Stimulated activated CD4-positive, alpha-beta T cell treated with anti-CD3 and anti-CD28 coated beads, Interleukin-15, amount 100 ng/mL, for 1 hour (primary cell): Measurements from ENCODE around the gene GSPT1.

Experiments used
- DNase-seq, 2 donors: peaks; one replicate each; pipeline ENCODE4 v3.0.0-alpha.2; 2020; ENCODE audit warnings: low read depth in 1 of 2, low spot score in 1 of 2

GSPT1 gene

DNA sequence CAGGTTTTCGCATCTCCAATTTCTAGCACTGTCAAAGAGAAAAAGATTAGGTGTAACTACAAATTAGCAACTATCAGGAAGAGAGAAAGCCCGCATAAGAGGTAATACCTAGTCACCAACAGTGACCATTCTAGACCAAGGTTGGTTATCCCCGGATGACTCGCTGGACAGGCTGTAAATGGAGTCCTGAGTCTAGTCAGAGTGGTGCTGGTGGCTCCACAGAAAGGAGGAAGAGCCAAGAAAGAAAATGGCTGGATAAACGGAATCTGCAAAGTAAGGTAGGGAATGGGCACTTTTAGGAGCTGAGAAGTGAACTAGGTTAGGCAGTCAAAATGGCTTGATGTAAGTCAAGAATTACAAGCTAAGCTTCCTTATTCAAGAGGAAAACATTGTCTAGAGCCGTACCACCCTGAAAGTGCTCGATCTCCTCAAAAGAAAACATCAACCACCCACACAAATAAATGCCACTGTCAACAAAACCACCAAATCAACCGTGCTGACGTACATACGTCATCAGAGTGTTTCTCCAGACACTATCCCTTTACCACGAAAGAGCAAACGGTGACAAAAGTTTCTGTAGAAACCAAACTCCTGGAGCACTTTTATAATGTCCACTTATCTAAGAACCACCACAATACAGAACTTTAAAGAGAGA lies 2.2 kb downstream of the GSPT1 start:
- no peak for DNase-seq

DNA sequence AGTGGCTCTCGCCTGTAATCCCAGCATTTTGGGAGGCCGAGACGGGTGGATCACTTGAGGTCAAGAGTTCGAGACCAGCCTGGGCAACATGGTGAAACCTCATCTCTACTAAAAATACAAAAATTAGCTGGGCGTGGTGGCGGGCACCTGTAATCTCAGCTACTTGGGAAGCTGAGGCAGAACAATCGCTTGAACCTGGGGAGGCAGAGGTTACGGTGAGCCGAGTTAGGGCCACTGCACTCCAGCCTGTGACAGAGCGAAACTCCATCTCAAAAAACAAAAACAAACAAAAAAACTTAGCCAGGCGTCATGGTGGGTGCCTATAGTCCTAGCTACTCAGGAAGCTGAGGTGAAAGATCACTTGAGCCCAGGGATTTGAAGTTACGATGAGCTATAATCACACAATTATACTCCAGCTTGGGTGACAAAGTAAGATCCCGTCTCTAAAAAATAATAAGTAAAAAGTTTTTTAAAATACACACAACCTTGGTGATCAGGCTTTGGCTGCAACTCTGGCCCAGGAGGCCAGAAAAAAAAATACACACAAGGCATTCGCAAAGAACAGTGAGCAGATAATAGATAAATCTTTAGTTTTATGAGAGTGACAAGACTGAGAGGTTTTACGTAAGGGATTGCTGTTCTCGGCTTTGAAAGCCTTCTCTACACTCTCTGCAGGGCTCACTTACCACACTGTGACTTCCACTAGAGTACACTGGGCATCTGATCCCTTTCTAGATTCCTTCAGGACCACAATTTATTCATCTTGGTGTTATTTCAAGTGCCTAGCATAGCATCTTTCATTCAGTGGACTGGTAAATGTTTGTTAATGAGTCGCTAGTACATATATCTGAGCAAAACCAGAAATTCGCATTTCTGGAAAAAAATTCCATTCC lies 5.9 kb downstream of the GSPT1 start:
- no peak for DNase-seq

DNA sequence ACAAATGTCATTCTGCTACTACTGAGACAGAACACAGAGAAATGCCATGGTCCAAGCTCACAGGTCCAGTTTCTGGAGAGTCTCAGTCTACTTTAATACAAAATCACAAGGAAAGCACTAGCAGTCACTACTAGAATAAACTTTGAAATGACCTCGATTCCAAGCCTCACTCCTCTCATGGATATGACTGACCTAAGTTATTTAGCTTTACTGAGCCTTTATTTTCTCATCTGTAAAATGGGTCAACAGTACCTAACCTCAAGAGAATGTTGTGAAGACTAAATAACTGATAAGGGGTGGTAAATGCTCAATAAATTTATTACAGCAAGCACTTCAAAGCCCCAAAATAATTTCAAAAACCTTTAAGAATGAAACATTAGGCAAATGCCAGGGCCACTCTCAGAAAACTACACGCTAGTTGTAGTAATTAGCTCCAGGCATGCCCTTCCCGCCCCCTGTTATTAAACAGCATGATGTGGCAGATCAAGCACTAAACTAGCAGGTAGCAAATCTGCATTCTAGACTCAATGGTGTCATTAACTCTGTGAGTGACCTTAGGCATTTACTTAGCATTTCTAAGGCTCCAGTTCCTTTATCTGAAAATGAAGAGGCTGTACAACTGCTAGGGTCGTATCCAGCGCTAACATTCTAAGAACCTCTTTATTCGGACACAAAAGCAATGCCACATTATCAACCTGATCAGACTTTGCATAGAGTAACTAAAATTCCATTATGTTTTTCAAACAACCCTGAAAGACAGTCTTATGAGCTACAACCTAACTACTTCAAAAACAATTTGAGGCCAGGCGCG lies 8.4 kb downstream of the GSPT1 start:
- DNase-seq = no peak

DNA sequence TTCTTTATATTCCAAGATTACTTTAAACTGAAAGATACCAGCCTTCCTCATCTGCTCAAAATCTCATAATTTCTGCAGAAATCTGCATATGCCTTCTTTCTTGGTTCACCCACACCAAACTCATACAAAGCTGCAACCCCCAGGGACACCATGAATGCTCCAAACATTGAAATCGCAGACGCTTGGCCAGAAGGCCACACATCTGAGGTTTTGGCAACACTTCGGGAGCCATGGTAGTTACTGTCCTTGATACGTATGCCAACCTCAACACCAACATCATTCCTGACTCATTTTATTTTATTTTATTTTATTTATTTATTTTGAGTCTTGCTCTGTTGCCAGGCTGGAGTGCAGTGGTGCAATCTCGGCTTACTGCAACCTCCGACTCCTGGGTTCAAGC lies 11.8 kb downstream of the GSPT1 start:
- DNase-seq = no peak

DNA sequence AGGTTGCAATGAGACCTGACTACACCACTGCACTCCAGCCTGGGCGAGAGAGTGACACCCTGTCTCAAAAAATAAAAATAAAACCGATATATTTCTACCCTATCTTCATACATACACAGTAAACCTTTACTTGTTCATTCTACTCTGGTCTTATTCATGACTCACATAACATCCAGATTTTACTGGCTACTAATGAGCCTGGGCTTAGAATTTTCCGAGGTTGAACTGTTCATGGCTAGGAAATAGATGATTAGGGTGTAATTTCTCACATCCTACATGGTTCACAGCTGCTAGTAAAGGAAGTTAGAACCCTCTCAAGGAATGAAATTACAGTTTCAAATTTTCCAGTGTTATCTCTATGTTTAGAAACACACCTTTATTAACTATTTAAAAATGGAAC lies 14.7 kb downstream of the GSPT1 start:
- DNase-seq = no peak

DNA sequence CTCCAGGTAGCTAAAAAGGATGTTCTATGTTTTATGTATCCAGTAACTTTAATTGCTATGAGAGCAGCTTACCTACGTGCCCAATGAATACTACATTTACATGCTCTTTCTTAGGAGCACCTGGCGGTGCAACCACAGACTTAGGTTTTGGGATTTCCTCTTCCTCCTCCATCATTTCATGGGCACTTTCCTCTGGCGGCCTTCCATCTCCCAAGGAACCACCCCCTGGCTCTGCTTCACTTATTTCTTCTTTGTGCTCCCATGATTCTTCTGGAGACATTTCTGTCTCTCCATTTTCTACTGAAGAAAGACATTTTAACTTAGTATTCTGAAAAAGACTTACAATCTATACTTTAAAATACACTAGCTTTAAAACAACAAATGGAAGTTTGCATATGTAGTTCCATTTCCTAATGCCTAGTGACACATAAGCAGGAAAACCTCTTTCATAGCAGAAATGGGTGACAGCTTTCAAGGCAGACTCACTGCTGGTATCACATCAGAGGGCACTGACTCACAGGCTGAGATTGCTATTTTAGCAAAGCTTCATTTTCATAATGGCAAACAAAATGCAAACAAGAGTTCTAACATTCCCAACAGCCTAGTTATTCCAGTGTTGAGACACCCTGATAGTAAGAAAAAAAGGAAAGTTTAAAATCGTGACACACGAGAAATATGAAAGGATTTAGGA lies 19.1 kb downstream of the GSPT1 start:
- DNase-seq = no peak

DNA sequence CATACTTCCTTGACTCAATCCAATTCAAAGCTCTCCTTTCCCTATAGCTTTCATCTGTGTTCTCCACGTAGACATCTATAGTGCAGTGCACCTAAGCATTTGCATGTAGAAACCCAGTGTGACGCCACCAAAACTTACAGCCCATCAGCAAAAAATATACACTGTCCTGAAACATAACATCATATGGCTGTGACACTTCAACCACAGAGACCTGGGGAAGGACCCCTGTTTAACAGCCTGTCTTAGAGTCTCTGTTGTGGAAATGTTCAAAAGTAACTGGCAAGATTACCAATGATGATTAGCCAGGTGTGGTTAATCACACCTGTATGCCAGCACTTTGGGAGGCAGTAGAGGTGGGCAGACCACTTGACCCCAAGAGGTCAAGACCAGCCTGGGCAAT lies 22.2 kb downstream of the GSPT1 start:
- no peak for DNase-seq

DNA sequence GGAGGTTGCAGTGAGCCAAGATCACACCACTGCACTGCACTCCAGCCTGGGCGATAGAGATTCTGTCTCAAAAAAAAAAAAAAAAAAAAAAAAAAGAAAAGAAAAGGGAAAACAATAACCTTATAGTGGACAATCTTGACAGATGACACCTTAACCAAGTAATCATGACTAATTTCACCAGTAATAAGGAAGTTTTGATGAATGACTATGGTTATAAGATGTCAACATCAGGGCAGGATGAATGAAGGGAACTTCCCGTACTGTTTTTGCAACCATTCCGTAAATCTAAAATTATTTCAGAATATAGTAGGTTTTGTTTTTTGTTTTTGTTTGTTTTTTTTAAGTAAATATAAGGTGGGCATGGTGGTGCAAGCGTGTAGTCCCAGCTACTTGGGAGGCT lies 23.0 kb downstream of the GSPT1 start:
- DNase-seq = no peak

DNA sequence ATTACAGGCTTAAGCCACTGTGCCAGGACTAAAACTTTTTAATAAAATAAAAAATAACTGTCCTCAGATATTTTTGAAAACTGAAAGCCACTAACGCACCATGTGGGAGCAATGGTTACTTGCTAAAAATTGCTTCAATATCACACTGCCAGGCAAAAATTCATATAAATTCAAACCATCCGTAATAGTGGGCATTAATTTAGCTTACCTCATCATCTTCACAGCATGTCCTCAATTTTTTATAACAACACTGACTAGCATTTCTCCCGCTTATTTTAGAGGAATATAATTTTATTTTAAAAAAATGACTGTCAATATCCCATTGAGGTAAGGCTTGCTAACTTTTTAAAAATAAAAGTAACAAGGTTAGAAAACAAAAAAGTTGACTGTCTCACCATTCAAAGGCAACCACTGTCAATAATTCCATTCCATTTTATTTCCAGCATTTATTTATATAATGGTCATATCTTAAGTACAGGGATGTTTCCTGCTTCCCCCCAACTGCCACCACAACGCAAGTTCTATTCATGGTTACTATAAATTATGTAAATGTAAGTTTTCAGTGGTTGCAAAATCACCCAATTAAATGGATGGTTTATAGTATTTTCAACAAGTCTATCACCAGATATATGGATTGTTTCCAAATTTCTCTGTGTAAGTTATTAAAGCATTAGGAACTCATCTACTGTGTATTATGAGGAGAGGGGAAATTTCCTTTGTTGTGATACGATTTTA lies 25.4 kb downstream of the GSPT1 start:
- no peak for DNase-seq

DNA sequence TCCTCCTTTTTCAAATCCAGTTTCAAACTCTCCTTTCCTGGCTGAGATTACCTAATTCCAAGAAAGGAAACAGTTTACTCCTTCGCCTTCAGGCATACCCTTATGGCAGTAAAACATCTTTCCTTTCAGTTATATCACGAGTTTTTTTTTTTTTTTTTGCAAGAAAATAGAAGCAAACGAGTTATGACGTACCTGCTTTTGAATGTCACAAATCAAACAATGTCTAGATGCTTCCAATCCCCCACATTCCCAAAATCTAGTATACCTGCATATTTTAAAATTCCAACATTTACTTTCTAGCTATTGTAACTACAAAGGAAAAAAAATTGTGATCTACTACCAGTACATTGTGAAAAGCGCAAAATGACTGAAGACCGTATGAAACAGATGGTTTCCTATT lies 28.9 kb downstream of the GSPT1 start:
- DNase-seq = no peak

DNA sequence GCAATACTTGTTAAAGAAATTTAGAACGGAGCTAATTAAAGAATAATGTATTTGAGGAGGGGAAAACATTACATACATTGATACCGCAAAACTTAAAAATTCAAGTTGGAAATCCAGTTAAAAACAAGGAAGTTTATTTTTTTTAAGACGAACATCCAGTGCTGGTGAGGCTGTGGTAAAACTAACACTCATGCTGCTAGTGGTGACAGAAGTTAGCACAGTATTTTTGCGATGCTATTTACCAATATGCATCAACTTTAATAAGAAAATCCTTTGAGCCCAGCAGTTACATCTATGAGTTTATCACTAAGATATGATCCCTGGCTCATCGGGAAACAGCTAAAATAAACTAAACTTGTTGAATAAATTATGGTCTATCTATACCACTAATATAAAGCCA lies 31.7 kb downstream of the GSPT1 start:
- no peak for DNase-seq

DNA sequence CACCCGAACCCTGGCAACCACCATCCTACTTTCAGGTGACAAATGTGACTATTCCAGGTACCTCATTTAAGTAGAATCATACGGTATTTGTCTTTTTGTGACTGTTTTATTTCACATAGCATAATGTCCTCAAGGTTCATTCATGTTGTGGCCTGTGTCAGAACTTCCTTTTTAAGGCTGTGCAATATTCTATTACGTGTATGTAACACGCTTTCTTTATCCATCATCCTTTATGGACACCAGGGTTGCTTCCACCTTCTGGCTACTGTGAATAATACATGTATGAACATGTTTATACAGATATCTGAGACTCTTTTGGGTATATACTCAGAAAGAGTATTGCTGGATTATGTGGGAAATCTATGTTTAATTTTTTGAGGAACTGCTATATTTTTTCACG lies 35.7 kb downstream of the GSPT1 start:
- no peak for DNase-seq

DNA sequence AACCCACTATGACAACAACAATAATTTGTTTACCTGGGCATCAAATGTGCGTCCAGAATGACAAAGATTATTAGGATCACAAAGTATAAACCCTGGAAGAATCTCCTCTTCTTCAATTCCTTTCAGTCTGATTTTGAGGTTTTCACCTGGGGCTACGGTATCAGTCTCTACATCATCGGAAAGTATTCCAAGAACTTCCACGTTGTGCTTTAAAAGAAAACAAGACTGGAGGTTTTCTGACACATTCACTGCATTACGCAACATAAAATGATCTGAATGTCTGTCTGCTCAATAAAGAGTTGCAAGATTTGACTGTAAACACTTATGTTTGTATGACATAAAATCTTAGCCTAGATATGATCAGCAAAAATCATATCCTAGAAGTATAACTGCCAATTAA lies 38.4 kb downstream of the GSPT1 start:
- DNase-seq = no peak

DNA sequence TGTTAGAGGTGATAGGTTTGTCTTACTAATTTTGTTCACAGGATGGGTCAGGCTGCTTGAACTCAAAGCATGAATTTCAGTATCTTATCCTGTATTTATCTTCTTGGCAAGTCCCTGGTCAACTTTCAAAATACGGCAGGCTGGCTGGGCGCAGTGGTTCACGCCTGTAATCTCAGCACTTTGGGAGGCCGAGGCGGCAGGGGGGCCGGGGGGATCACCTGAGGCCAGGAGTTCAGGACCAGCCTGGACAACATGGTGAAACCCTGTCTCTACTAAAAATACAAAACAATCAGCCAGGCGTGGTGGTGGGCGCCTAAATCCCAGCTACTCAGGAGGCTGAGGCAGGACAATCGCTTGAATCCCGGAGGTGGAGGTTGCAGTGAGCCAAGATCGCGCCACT lies 39.5 kb downstream of the GSPT1 start:
- no peak for DNase-seq

DNA sequence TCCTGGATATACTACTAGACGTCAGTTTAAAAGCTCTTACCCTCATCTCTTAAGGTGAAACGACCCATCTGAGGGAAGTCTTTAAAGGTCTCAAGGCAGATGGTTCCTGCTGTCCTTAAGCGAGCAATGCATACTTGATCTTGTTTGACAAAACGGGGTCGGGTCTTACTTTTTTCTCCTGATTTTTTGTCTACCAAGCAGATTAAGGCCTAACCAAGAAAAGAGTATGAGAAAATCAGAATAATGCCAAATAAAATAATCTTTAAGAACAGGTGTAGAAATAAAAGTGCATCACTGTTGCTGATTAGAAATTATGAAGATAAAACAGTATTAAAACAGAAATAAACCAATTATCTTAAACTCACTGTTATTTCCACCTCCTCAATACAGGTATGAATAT lies 40.0 kb downstream of the GSPT1 start:
- DNase-seq = no peak

DNA sequence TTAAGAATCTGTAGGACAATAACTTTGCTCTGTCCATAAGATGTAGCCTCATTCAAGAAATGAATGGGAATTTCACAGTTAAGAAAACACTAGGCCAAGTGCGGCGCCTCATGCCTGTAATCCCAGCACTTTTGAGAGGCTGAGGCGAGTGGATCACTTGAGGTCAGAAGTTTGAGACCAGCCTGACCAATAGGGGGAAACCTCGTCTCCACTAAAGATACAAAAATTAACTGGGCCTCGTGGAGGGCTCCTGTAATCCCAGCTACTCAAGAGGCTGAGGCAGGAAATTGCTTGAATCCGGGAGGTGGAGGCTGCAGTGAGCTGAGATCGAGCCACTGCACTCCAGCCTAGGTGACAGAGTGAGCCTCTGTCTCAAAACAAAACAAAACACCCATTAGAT lies 44.6 kb downstream of the GSPT1 start:
- DNase-seq = no peak

DNA sequence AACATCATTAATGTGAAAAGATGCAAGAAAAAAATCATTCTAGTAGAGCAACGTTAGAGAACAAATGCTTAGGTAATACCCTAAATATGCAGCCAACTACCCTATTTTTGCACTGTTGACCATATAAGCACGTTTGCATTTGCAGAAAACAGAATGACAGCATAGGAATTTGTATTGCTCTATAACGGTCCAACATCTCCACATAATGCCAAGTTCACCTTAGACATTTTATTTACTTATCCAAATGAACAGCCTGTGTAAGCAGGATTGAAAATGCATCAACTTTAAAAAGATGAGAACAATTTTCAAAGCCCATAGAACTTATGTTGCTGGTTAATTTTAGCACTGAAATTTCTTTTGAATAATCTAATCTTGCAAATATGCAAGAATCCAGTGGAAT lies 45.4 kb downstream of the GSPT1 start:
- DNase-seq = no peak

DNA sequence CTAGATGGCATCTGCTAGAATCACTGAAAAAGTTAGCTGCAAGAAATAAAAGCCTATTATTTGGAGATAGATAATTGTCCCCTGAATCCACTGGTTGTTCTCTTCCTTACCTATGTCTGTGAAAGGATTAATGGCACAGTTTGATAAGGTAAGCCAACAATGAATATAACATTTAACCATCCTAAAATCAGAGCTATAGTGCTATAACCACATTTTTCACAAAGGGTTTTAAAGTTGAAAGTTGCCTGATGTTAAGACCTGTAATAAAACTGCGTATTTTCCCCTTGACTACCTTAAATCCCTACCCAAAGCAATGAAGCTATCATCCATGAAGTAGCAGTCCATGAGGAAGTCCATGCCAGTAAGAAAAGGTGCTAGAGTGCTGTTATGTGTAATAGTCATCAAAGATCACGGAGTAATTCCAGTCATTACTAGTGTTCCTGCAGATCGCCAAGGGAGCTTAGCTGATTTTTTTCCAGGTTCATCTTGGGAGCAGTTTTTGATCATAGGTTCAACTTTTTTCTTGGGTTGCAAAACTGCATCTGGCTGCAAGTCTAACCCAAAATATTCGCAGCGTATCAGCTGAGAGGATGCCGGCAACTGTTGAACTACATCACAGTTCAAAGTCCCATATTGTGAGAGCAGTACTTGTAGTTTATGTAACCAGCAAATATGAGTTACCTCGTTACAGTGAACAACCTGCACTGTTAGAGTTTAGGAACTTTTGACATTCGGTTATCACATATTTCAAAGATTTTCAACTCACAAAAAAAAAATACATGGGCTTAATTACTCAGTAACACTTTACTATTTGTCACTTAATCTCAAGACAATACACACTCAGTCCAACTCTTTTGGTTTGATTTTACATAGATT lies 46.2 kb downstream of the GSPT1 start:
- DNase-seq = no peak

DNA sequence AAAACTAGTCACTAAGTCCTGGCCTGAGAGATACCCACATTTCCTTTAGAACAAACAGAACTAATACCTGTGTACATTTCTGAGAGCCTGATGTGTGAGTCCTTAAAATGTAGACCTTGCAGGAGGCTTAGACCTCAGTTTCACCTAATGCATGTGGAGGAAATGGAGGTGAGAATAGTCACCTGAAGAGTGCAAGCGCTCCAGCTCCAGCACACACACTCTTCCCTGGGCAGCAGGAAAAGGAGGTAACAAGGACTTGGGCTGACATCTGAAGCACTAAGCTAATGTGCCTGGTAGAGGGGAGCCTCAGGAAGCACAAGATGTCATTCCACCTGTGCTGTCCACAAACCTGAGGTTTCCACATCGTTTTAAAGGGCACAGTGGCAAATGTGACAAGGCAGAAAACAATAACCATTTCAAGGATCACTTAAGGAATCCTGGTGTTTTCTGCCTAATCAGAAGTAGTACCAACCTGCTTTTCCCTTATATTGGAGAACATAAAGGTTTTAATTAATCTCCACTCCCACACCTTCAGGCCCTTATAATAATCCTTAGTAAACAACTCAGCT lies 47.3 kb downstream of the GSPT1 start:
- DNase-seq = no peak
